ENCODE data around the gene TBL1X.
A peak's percentile ranks its signal among the peaks of the same experiment; 100 is the strongest.

TBL1X gene

DNA sequence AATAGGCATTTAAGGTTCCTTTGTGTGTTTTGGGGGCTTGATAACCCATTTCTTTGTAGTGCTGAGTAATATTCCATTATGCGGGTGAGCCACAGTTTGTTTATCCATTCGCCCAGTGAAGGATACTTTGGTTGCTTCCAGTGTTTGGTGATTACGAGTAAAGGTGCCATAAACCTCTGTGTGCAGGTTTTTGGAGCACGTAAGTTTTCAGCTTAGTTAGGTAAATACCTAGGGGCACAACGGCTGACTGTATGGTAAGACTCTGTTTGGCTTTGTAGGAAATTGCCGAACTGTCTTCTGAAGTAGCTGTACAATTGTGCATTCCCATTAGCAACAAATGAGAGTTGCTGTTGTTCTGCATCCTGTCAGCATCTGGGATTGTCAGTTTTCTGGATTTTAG lies 3.8 kb upstream of the TBL1X start:
- TF ChIP-seq, protein P1, sequence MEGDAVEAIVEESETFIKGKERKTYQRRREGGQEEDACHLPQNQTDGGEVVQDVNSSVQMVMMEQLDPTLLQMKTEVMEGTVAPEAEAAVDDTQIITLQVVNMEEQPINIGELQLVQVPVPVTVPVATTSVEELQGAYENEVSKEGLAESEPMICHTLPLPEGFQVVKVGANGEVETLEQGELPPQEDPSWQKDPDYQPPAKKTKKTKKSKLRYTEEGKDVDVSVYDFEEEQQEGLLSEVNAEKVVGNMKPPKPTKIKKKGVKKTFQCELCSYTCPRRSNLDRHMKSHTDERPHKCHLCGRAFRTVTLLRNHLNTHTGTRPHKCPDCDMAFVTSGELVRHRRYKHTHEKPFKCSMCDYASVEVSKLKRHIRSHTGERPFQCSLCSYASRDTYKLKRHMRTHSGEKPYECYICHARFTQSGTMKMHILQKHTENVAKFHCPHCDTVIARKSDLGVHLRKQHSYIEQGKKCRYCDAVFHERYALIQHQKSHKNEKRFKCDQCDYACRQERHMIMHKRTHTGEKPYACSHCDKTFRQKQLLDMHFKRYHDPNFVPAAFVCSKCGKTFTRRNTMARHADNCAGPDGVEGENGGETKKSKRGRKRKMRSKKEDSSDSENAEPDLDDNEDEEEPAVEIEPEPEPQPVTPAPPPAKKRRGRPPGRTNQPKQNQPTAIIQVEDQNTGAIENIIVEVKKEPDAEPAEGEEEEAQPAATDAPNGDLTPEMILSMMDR (IDR thresholded peaks at IDR 0.05; ENCODE audit: insufficient read depth, low read depth, low read length, missing control alignments) = no peak
- DNase-seq (ENCODE audit: low read depth) = no peak
- H3K4me3 ChIP-seq (ENCODE audit: low read length) = no peak overlapping the region

DNA sequence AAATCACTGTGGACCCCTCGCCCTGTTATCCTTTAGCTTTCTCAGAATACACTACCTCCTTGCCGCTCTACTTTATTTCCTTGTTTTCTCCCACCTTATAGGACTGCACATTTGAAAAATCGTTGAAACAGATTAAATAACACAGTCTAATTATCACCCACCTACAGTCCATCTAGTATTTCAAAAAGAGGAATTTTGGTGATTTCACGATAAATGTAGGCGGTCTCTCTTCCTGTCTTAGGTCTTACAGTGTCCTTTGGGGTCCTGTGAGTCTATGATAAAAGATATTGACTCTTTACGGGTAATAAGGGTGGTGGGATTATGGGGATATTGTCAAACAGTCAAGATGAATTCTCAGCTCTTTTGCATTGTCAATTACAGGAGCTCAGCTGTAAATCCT lies 2.4 kb upstream of the TBL1X start:
- TF ChIP-seq, protein P1 (IDR thresholded peaks at IDR 0.05; ENCODE audit: insufficient read depth, low read depth, low read length, missing control alignments) = no peak
- H3K4me3 ChIP-seq (ENCODE audit: low read length) = no peak overlapping the region
- no peak for DNase-seq (ENCODE audit: low read depth)

DNA sequence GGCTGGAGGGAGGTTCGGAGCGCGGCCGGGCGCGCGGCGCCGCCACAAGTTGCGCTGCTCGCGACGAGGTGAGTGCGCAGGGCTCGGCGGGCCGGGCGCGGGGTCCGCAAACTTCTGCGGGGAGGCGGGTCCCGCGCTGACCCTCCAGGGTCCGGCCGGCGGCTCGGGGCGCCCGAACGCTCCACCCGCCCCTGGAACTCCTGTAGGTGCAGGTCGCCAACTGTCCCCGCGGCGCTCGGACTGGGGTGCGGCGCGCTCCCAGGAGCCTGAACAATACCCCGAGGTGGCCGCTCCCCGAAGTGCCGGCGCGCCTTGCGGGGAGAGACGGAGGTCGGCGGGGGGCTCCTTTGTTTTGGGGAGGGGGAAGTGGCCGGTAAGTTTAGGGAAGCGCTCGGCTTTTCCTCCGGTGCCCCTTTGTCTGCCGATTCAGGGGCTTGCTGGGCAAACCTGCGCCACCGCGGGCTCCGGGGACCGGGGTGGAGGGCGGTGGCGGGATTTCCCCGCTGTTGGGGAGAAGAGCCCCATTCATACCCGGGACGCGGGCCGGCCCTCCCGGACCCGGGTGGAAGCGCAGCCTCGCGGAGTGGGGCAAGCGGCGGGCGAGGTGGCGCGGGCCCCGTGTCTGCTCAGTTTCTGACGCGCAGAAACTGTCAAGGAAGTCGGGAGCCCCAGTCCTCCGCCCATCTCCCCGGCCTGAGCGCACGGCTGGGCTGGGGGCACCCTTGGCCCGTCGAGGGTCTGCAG lies 694 bp downstream of the TBL1X start:
- H3K4me3 ChIP-seq (ENCODE audit: low read length) = peak overlapping the region; percentile 53
- TF ChIP-seq, protein P1 (IDR thresholded peaks at IDR 0.05; ENCODE audit: insufficient read depth, low read depth, low read length, missing control alignments) = no peak
- no peak for DNase-seq (ENCODE audit: low read depth)

DNA sequence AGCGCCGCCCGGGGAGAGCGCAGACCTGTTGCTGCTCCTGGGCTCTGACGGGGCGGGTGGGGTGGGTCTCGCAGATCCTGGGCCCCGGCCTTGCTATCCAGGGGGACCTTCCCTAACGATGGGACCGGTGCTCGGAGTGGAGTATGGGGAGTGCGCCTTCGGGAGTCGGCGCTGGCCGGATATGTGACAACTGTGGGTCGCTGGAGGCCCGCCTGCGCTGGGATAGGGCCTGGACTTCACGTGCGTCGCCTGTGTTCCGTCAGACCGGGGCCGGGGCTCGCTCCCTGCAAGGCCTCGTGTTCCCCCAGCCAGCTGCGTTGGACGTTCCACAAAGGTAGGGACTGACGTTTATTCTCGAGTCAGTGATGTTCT lies 1.3 kb downstream of the TBL1X start:
- peak; percentile 13 for DNase-seq (ENCODE audit: low read depth)
- H3K4me3 ChIP-seq (ENCODE audit: low read length) = peak overlapping the region; percentile 53
- TF ChIP-seq, protein P1 (IDR thresholded peaks at IDR 0.05; ENCODE audit: insufficient read depth, low read depth, low read length, missing control alignments) = no peak

DNA sequence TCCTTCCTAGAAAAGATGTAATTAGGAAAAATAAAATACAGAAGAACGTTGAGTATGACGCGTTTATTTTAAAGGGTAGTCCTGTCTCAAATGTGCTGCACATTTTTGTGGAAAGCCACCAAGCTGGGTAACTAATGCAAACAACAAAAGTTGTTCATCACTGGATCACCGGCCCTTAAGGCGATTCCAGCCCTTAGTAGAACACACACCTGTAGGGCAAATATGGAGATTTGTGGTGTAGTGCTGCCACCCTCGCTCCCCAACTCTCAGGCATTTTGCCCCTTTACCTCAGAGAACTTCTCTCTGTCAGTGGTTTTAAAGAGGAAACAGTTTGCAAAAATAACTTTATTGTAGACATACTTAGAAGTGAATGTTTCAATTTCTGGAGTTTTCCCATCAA lies 1.9 kb downstream of the TBL1X start:
- H3K4me3 ChIP-seq (ENCODE audit: low read length) = peak overlapping the region; percentile 53
- DNase-seq (ENCODE audit: low read depth) = no peak
- TF ChIP-seq, protein P1 (IDR thresholded peaks at IDR 0.05; ENCODE audit: insufficient read depth, low read depth, low read length, missing control alignments) = no peak

DNA sequence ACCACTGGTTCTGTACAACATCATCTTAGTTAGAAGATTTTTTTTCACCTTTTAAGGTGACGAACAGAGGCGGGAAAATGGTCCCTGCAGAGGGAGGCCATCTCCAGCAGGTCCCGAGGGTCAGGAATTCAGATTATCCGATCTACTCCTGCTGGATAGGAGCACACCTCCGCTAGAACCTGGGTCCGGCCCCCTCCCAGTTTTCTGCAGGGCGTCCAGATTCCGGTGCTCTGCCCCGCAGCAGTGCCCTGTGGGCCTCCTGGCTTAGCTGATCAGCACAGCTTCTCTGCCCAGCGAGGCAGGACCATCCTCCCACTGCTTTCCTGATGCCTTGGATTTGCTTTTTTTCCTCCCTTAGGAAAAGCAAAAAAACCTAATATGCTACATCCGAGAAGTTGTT lies 2.3 kb downstream of the TBL1X start:
- no peak overlapping the region for H3K4me3 ChIP-seq (ENCODE audit: low read length)
- TF ChIP-seq, protein P1 (IDR thresholded peaks at IDR 0.05; ENCODE audit: insufficient read depth, low read depth, low read length, missing control alignments) = no peak
- DNase-seq (ENCODE audit: low read depth) = no peak

DNA sequence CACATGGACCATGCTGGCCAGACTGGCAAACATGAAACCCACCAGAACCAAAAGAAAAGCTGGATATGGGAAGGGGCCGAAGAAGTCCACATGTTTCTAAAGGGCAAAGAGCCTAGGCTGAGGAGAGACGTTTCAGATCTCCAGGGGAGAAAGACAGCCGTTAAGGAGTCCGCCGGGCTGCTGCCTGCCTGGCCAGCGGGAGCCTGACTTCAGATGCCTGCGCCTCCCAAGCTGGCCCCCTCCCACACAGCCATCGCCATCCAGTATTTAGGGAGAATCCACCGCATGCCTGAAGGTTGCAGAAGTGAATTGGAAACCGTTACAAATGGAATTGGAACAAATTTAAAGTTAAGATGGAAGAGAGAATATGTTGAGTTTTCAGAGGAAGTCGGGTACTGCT lies 2.9 kb downstream of the TBL1X start:
- no peak for DNase-seq (ENCODE audit: low read depth)
- TF ChIP-seq, protein P1 (IDR thresholded peaks at IDR 0.05; ENCODE audit: insufficient read depth, low read depth, low read length, missing control alignments) = no peak
- no peak overlapping the region for H3K4me3 ChIP-seq (ENCODE audit: low read length)

Measured in epithelial cell of esophagus (primary cell).